SH-SY5Y (cell line): ENCODE data around the gene VEGFC.

Source experiments
- GATA2 ChIP-seq: IDR thresholded peaks from 2 replicates; pipeline ENCODE4 v1.6.1; 2011; ENCODE audit warnings: mild to moderate bottlenecking, low read depth, low read length
- GATA3 ChIP-seq: IDR thresholded peaks from 2 replicates; pipeline ENCODE4 v1.6.1; 2011; ENCODE audit warnings: low read depth, mild to moderate bottlenecking, low read length, moderate library complexity

- TF ChIP-seq GATA2 (no peak), GATA3 (no peak)
Measured at GRCh38 chr4:176762661-176763308, 29.9 kb downstream of the VEGFC start.
